ENCODE measurements around the gene RBM19.

The RBM19 gene

GRCh38 chr12:113793250-113793649 is 172.9 kb downstream of the RBM19 start:
- no peaks in the 10 kb centered on the region for H3K36me3 ChIP-seq (ENCODE audit: control insufficient read depth, low read length)
- H3K27ac ChIP-seq (ENCODE audit: low read depth, low read length): no peak overlapping the region
- TF ChIP-seq CTCF (IDR thresholded peaks at IDR 0.05; ENCODE audit: low read depth, low read length, poor library complexity, severe bottlenecking) (no peak), EZH2phosphoT487 (IDR thresholded peaks at IDR 0.05; ENCODE audit: borderline replicate concordance, low read length) (no peak)
- H3K9me2 ChIP-seq (replicated peaks; ENCODE audit: control insufficient read depth, low read length): no peaks in the 10 kb centered on the region
- peaks cover 7% of the 10 kb centered on the region; the same call in 1 of the 2 replicates for H3K4me1 ChIP-seq (ENCODE audit: control insufficient read depth, low read length)
- H3K27me3 ChIP-seq (ENCODE audit: control insufficient read depth, low read length): peaks cover 14% of the 10 kb centered on the region
- H3K9me3 ChIP-seq (ENCODE audit: control insufficient read depth, insufficient read depth, low read length): no peaks in the 10 kb centered on the region
- no peak overlapping the region for H3K4me3 ChIP-seq (ENCODE audit: low read length)
- no peaks in the 10 kb centered on the region for H3F3A ChIP-seq (ENCODE audit: control insufficient read depth, insufficient read depth)
- no peak overlapping the region for H3K4me2 ChIP-seq (ENCODE audit: low read length)
- no peaks in the 10 kb centered on the region for H4K20me1 ChIP-seq (ENCODE audit: control insufficient read depth, insufficient read depth, low read depth, low read length)
- H3K79me2 ChIP-seq (ENCODE audit: control insufficient read depth, low read length): no peaks in the 10 kb centered on the region

- H3K9me3 ChIP-seq (ENCODE audit: control insufficient read depth, insufficient read depth, low read length): no peaks in the 10 kb centered on the region
- H3K4me2 ChIP-seq (ENCODE audit: low read length): no peak overlapping the region
- H3K9me2 ChIP-seq (replicated peaks; ENCODE audit: control insufficient read depth, low read length): no peaks in the 10 kb centered on the region
- no peaks in the 10 kb centered on the region for H3F3A ChIP-seq (ENCODE audit: control insufficient read depth, insufficient read depth)
- peaks cover 14% of the 10 kb centered on the region for H3K27me3 ChIP-seq (ENCODE audit: control insufficient read depth, low read length)
- no peaks in the 10 kb centered on the region for H4K20me1 ChIP-seq (ENCODE audit: control insufficient read depth, insufficient read depth, low read depth, low read length)
- no peak overlapping the region for H3K27ac ChIP-seq (ENCODE audit: low read depth, low read length)
- H3K79me2 ChIP-seq (ENCODE audit: control insufficient read depth, low read length): no peaks in the 10 kb centered on the region
- TF ChIP-seq EZH2phosphoT487 (IDR thresholded peaks at IDR 0.05; ENCODE audit: borderline replicate concordance, low read length) (no peak), CTCF (IDR thresholded peaks at IDR 0.05; ENCODE audit: low read depth, low read length, poor library complexity, severe bottlenecking) (no peak)
- H3K4me1 ChIP-seq (ENCODE audit: control insufficient read depth, low read length): peaks cover 5% of the 10 kb centered on the region; the same call in 1 of the 2 replicates
- H3K36me3 ChIP-seq (ENCODE audit: control insufficient read depth, low read length): no peaks in the 10 kb centered on the region
- H3K4me3 ChIP-seq (ENCODE audit: low read length): no peak overlapping the region
These were observed 173.7 kb downstream of the RBM19 start for GRCh38 chr12:113792450-113792849.

GRCh38 chr12:113788020-113788856 is 177.9 kb downstream of the RBM19 start:
- Histone ChIP-seq H3F3A (ENCODE audit: control insufficient read depth, insufficient read depth) (no peaks in the 10 kb centered on the region), H3K9me2 (replicated peaks; ENCODE audit: control insufficient read depth, low read length) (no peaks in the 10 kb centered on the region), H3K27ac (ENCODE audit: low read depth, low read length) (no peak overlapping the region), H3K79me2 (ENCODE audit: control insufficient read depth, low read length) (no peaks in the 10 kb centered on the region), H4K20me1 (ENCODE audit: control insufficient read depth, insufficient read depth, low read depth, low read length) (no peaks in the 10 kb centered on the region), H3K9me3 (ENCODE audit: control insufficient read depth, insufficient read depth, low read length) (no peaks in the 10 kb centered on the region), H3K27me3 (ENCODE audit: control insufficient read depth, low read length) (peaks cover 26% of the 10 kb centered on the region), H3K36me3 (ENCODE audit: control insufficient read depth, low read length) (no peaks in the 10 kb centered on the region), H3K4me3 (ENCODE audit: low read length) (no peak overlapping the region), H3K4me2 (ENCODE audit: low read length) (no peak overlapping the region), H3K4me1 (ENCODE audit: control insufficient read depth, low read length) (no peaks in the 10 kb centered on the region)
- TF ChIP-seq CTCF (IDR thresholded peaks at IDR 0.05; ENCODE audit: low read depth, low read length, poor library complexity, severe bottlenecking) (no peak), EZH2phosphoT487 (IDR thresholded peaks at IDR 0.05; ENCODE audit: borderline replicate concordance, low read length) (no peak)
